Measurements from ENCODE around the gene FOXC2.

DNA sequence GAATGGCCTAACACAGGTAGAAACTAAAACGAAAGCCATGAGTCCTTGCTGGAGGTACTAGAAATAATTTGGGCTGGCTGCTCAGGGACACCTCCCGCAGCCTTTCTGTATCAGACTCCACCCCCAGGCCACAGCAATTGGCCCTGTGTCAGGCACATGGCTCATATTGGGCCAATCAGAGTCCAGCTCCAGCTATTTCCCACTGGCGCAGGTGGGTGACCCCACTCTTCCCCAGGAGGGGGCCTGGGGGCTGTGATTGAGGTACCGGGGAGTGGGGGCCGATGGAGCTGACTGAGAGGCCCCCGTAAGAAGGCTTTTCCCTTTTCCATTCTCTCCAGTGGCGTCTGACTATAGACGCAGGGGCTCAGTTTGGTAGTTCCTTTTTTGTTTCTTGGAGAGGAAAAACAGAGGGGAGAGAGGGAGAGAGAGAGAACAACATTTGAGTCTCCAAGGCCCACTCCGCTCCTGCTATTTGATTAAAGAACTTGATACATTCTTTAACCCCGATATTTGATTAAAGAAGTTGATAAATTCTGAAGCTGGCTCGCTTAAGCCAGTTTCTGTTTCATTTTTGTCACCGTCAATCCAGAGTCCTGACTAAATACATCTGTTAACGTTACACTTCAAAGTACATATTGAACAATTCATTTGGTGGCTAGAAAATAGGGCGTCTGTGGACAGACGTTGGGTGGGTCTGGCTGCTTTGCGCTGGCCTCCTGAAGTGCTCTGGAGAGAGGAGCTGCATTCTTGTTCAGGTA, 38.0 kb downstream of the FOXC2 start:
- TF ChIP-seq CTCF (IDR thresholded peaks at IDR 0.05) (no peak), POLR2AphosphoS5 (IDR thresholded peaks at IDR 0.05) (no peak)

Measured in suprapubic skin (tissue), 3 donors.